OCI-LY3 (cell line): ENCODE results near the gene PTGR3.

ENCODE experiments used
- CTCF ChIP-seq: fragments of 200-600, 300-600 bp; sonication (generic); IDR thresholded peaks from 2 replicates; pipeline ENCODE4 v1.5.1; 2014; ENCODE audit warnings: antibody characterized with exemption, low read length, low read depth
- EZH2phosphoT487 ChIP-seq: fragments of 200-600 bp; shearing (Covaris generic); IDR thresholded peaks from 2 replicates; pipeline ENCODE4 v1.6.1; 2018; ENCODE audit warnings: antibody characterized with exemption, mixed run types, low read depth

- no peak for TF ChIP-seq CTCF
- TF ChIP-seq EZH2phosphoT487 = no peak
These were observed 42.5 kb upstream of the PTGR3 start for GRCh38 chr18:75251466-75251865.
